NB4 (cell line): ENCODE data around the gene FNBP1L.

Experiments used
- DNase-seq: peaks from one replicate; pipeline ENCODE4 v3.0.0; 2010; ENCODE audit warnings: low read depth
- H3K4me3 ChIP-seq: one replicate; pipeline ENCODE4 v1.5.1; 2011; ENCODE audit warnings: mild to moderate bottlenecking, low read depth, low read length, moderate library complexity
- CTCF ChIP-seq: IDR thresholded peaks from one replicate; pipeline ENCODE4 v1.5.1; 2012; ENCODE audit warnings: low read depth, low read length
- MAX ChIP-seq: IDR thresholded peaks from 2 replicates; pipeline ENCODE4 v1.6.1; 2011; ENCODE audit warnings: low read depth, low read length
- MYC ChIP-seq: IDR thresholded peaks from 2 replicates; pipeline ENCODE4 v1.6.1; 2011; ENCODE audit warnings: low read depth, low read length
- POLR2A ChIP-seq: IDR thresholded peaks from 2 replicates; pipeline ENCODE4 v1.6.1; 2011; ENCODE audit warnings: mild to moderate bottlenecking; ENCODE audit not compliant: insufficient read length; ENCODE audit errors: extremely low read depth

The FNBP1L gene

GRCh38 chr1:93603601-93604000 is 155.7 kb downstream of the FNBP1L start:
- DNase-seq, result no peak
- H3K4me3 ChIP-seq, result no peak overlapping the region
- TF ChIP-seq CTCF (no peak), MYC (no peak), POLR2A (no peak), MAX (no peak)
